Measurements from ENCODE around the gene NINJ1. TPM values are rescaled to one million over a fixed set of nuclear protein-coding genes. Genes with fewer than 3 reads are reported as not detected.
"Not testable (repeated sequence)": the region's sequence is repeated elsewhere in the genome, so short reads cannot be mapped to it uniquely, and the experiment has no call there.

The NINJ1 gene
- total RNA-seq, 2 experiments from 2014 or later: 118 to 120 TPM

DNA sequence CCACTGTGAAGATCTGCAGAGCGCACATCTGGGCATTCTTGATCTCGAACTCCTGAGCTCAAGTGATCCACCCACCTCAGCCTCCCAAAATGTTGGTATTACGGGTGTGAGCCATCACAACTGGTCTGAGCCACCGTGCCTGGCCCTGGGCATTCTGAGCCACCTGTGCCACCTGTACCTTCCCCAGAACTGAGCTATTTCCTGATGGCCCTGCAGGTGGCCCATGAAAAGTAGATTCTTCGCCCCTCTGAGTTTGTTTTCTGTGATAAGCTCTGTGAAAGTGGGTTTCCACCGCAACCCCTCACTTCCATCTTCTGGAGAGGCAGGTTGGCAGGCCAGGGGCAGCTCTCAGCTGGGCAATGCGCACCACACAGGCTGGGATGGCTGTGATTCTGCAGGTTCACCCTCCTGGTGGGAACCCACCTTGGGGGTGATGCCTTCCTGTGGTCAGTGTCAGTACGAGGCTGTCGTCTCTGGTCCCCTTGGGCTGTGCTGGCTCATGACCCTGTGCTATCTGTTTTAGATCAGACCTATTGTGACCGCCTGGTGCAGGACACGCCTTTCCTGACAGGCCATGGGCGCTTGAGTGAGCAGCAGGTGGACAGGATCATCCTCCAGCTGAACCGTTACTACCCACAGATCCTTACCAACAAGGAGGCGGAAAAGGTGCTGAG is 26.8 kb downstream of the NINJ1 start:
- no peak overlapping the region for H3K27ac Mint-ChIP-seq
- H3K4me3 Mint-ChIP-seq: no peak overlapping the region
- TF ChIP-seq CTCF (IDR thresholded peaks at IDR 0.05): no peak
- intact Hi-C loops (cut with micrococcal nuclease): no loop called here
- ChIA-PET CTCF (interaction anchor here (0.6 to 3.6 kb wide), 12 partner anchors 12 to 459 kb away, joined by 3 to 48 read pairs (median 4); no protein-coding TSS in a partner anchor), POLR2A (interaction anchor here (1.1 to 3.6 kb wide), 3 partner anchors 9 to 13 kb away, joined by 3 to 22 read pairs (median 5); no protein-coding TSS in a partner anchor)
- ATAC-seq (no peak), DNase-seq (no peak)
- peaks cover 10% of the 10 kb centered on the region for H3K9me3 Mint-ChIP-seq
- peaks cover 35% of the 10 kb centered on the region for H3K36me3 Mint-ChIP-seq (ENCODE audit: low read depth)
- no peaks in the 10 kb centered on the region for H3K27me3 Mint-ChIP-seq
- peaks cover 51% of the 10 kb centered on the region for H3K4me1 Mint-ChIP-seq (ENCODE audit: low read depth)

DNA sequence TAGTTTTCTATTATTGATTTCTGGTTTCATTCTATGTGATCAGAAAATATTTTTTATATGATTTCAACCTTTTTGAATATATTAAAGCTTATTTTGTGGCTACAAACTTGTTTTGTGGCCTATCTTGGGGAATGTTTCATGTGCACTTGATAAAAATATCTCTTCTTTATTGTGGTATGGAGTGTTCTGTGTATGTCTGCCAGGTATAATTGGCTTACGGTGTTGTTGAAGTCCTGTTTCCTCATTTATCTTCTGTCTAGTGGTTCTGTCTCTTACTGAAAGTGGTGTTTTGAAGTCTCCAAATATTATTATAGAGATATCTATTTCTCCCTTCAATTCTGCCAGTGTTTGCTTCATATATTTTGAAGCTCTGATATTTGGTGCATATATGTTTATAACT is 28.4 kb downstream of the NINJ1 start:
- ChIA-PET POLR2A (interaction anchor here (0.8 to 1.8 kb wide), 3 partner anchors 9 to 140 kb away, joined by 3 to 5 read pairs (median 4); partner anchors contain the start of gene CARD19), CTCF (interaction anchor here (1.3 to 1.5 kb wide), 3 partner anchors 102 to 197 kb away, joined by 4 to 10 read pairs (median 4); no protein-coding TSS in a partner anchor)
- H3K27ac Mint-ChIP-seq: no peak overlapping the region
- H3K4me1 Mint-ChIP-seq (ENCODE audit: low read depth): peaks cover 56% of the 10 kb centered on the region
- DNase-seq (no peak), ATAC-seq (no peak)
- no peak for TF ChIP-seq CTCF (IDR thresholded peaks at IDR 0.05)
- peaks cover 12% of the 10 kb centered on the region for H3K9me3 Mint-ChIP-seq
- intact Hi-C loops (cut with micrococcal nuclease): no loop called here
- no peaks in the 10 kb centered on the region for H3K27me3 Mint-ChIP-seq
- H3K36me3 Mint-ChIP-seq (ENCODE audit: low read depth): peaks cover 38% of the 10 kb centered on the region
- no peak overlapping the region for H3K4me3 Mint-ChIP-seq

DNA sequence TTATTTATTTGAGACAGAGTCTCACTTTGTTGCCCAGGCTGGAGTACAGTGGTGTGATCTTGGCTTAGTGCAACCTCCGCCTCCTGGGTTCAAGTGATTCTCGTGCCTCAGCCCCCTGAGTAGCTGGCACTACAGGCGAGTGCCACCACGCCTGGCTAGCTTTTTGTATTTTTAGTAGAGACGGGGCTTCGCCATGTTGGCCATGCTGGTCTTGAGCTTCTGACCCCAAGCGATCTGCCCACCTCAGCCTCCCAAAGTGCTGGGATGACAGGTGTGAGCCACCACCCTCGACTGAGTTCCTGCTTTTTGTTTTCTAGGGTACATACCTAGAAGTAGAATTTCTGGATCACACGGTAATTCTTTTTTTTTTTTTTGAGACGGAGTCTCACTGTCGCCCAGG is 33.0 kb downstream of the NINJ1 start:
- DNase-seq; H3K4me3 Mint-ChIP-seq; CTCF ChIA-PET; H3K27ac Mint-ChIP-seq; intact Hi-C loops (cut with micrococcal nuclease); H3K27me3 Mint-ChIP-seq; POLR2A ChIA-PET; ATAC-seq: not testable (repeated sequence)
- H3K4me1 Mint-ChIP-seq (ENCODE audit: low read depth): peaks cover 54% of the 10 kb centered on the region
- H3K36me3 Mint-ChIP-seq (ENCODE audit: low read depth): peaks cover 32% of the 10 kb centered on the region
- H3K9me3 Mint-ChIP-seq: peaks cover 14% of the 10 kb centered on the region

GRCh38 chr9:93100276-93100636 is 33.8 kb downstream of the NINJ1 start:
- intact Hi-C loops (cut with micrococcal nuclease): no loop called here

GRCh38 chr9:93099551-93100275 is 34.3 kb downstream of the NINJ1 start:
- H3K27ac Mint-ChIP-seq: peak overlapping the region; percentile 39
- TF ChIP-seq CTCF (IDR thresholded peaks at IDR 0.05): no peak
- H3K36me3 Mint-ChIP-seq (ENCODE audit: low read depth): peaks cover 23% of the 10 kb centered on the region
- H3K9me3 Mint-ChIP-seq: peaks cover 14% of the 10 kb centered on the region
- POLR2A ChIA-PET: no interaction called here
- no peak for ATAC-seq
- peaks cover 47% of the 10 kb centered on the region for H3K4me1 Mint-ChIP-seq (ENCODE audit: low read depth)
- CTCF ChIA-PET: interaction anchor here (1.2 to 4.4 kb wide), 2 partner anchors 9 to 54 kb away, joined by 4 to 25 read pairs; no protein-coding TSS in a partner anchor
- intact Hi-C loops (cut with micrococcal nuclease): loop anchor here (5.0 to 10.0 kb wide), 3 partner anchors 33 to 135 kb away; partner anchors contain the start of gene NINJ1
- peak; percentile 1 for DNase-seq
- peak overlapping the region; percentile 35 for H3K4me3 Mint-ChIP-seq
- no peaks in the 10 kb centered on the region for H3K27me3 Mint-ChIP-seq

More at GRCh38 chr9:93100276-93100636, 33.8 kb downstream of the NINJ1 start:
- H3K27me3 Mint-ChIP-seq: no peaks in the 10 kb centered on the region
- DNase-seq (peak; percentile 1), ATAC-seq (no peak)
- no peak for TF ChIP-seq CTCF (IDR thresholded peaks at IDR 0.05)
- H3K4me3 Mint-ChIP-seq: no peak overlapping the region
- peaks cover 14% of the 10 kb centered on the region for H3K9me3 Mint-ChIP-seq
- peaks cover 49% of the 10 kb centered on the region for H3K4me1 Mint-ChIP-seq (ENCODE audit: low read depth)
- no peak overlapping the region for H3K27ac Mint-ChIP-seq
- POLR2A ChIA-PET: no interaction called here
- CTCF ChIA-PET: no interaction called here
- H3K36me3 Mint-ChIP-seq (ENCODE audit: low read depth): peaks cover 28% of the 10 kb centered on the region

All from activated CD8-positive, alpha-beta T cell treated with anti-CD3 and anti-CD28 coated beads for 36 hours (primary cell).